HCT116 (cell line): ENCODE data around the gene IRS1.

ENCODE experiments used
- CBX3 ChIP-seq: IDR thresholded peaks from 2 replicates; pipeline ENCODE4 v1.6.1; 2012; ENCODE audit warnings: low read depth
- EZH2 ChIP-seq: fragments of 200-600 bp; sonication (generic); IDR thresholded peaks from 2 replicates; pipeline ENCODE4 v1.6.1; 2017; ENCODE audit warnings: antibody characterized with exemption, mixed run types
- JUND ChIP-seq: IDR thresholded peaks from 2 replicates; pipeline ENCODE4 v1.6.1; 2012
- MAX ChIP-seq: IDR thresholded peaks from 2 replicates; pipeline ENCODE4 v1.6.1; 2012
- POLR2A ChIP-seq: IDR thresholded peaks from 2 replicates; pipeline ENCODE4 v1.7.0; 2011; ENCODE audit warnings: borderline replicate concordance; ENCODE audit not compliant: insufficient read depth, insufficient read length; ENCODE audit errors: extremely low read depth
- RAD21 ChIP-seq: IDR thresholded peaks from 2 replicates; pipeline ENCODE4 v1.6.1; 2012; ENCODE audit warnings: low read depth, mild to moderate bottlenecking

GRCh38 chr2:226755631-226756030 is 44.0 kb downstream of the IRS1 start:
- no peak for TF ChIP-seq RAD21
- TF ChIP-seq EZH2, result no peak
- TF ChIP-seq POLR2A, result no peak
- no peak for TF ChIP-seq JUND
- no peak for TF ChIP-seq MAX
- TF ChIP-seq CBX3, result no peak
